Keratinocyte (primary cell): ENCODE measurements around the gene ALG2.

Experiments
- CTCF ChIP-seq, 3 experiments: IDR thresholded peaks in 1 of 3; conservative IDR thresholded peaks in 1 of 3; optimal IDR thresholded peaks in 1 of 3; 2 replicates in 2 of 3; 3 replicates in 1 of 3; pipeline versions ENCODE3 to v1.5.1; 2011; ENCODE audit warnings: low read length in 3 of 3, mild to moderate bottlenecking in 3 of 3, moderate library complexity in 2 of 3, control low read depth in 1 of 3, inconsistent platforms in 1 of 3; ENCODE audit not compliant: insufficient read depth in 2 of 3; ENCODE audit errors: extremely low read depth in 1 of 3
- EZH2 ChIP-seq: IDR thresholded peaks from one replicate; pipeline ENCODE4 v1.6.1; 2012; ENCODE audit warnings: inconsistent platforms, mild to moderate bottlenecking, low read length, moderate library complexity

DNA sequence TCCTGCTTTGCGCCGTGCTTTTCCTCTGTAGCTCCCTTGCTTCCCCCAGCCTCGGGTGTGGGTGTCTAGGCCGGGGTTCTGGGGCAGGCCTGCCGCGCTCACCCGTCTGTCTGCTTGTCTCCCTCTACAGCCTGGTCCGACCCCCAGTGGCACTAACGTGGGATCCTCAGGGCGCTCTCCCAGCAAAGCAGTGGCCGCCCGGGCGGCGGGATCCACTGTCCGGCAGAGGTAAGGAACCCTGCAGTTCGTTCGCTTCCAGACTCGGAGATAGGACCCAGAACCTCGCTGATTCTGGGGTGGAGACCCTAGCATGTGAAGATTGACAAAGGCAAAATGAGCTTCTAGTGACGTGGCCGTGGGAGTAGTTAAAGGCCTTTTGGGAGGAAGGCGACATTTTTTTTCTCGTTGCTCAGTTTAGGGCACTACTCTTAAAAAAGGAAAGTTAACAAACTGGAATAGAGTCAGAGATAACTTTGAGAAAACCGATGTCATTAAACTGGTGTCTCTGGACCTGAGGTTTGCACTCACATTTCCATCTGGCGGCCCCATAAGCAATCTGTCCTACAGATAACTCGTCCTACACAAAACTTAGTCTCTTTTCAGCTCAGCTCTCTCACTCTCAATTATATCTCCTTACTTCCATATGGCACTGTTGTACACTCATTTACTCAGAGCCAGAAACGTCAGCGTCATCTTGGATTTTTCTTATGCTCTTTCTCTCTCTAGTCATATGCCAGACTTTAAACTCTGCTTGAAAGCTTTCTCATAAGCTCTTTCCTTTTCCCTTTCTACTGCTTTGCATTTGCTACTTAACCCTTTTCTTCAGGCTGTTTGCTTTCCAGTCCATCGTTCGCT is 901 bp upstream of the ALG2 start:
- peak in 1 of 3 experiments; percentile 3 for TF ChIP-seq CTCF (optimal IDR thresholded peaks at IDR 0.05 in 1 of 3, IDR thresholded peaks at IDR 0.05 in 1 of 3, conservative IDR thresholded peaks at IDR 0.05 in 1 of 3; ENCODE audit: extremely low read depth in 1 of 3, insufficient read depth in 2 of 3, low read length in 3 of 3)
- TF ChIP-seq EZH2 = no peak
